IPS-NIHi7 (cell line): Measurements from ENCODE around the gene DDR2.

Experiments
- DNase-seq: peaks from one replicate; pipeline ENCODE4 v3.0.0; 2012; ENCODE audit warnings: mixed read lengths; ENCODE audit errors: extremely low spot score

DDR2 gene

DNA sequence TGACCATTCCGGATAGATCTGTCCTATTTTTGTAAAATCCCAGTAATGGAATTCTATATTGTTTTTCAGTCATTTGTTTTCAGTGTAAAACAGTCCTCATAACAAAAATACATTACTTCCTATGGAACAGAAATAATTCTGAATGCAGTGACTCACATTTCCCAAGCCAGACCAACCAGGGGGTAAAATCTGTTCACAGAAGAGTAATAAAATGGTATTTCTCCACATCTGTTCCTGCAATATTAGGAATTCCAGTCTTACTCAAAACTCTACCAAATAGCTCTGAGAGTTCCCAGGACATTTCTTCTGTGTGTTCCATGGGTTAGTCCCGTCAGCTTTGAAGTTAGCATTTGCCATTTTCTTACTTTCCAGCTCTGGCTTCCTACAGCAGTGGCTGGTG is 2.6 kb upstream of the DDR2 start:
- no peak for DNase-seq

GRCh38 chr1:162631546-162632191 is 595 bp upstream of the DDR2 start:
- no peak for DNase-seq

GRCh38 chr1:162632698-162633080 is 425 bp downstream of the DDR2 start:
- no peak for DNase-seq

DNA sequence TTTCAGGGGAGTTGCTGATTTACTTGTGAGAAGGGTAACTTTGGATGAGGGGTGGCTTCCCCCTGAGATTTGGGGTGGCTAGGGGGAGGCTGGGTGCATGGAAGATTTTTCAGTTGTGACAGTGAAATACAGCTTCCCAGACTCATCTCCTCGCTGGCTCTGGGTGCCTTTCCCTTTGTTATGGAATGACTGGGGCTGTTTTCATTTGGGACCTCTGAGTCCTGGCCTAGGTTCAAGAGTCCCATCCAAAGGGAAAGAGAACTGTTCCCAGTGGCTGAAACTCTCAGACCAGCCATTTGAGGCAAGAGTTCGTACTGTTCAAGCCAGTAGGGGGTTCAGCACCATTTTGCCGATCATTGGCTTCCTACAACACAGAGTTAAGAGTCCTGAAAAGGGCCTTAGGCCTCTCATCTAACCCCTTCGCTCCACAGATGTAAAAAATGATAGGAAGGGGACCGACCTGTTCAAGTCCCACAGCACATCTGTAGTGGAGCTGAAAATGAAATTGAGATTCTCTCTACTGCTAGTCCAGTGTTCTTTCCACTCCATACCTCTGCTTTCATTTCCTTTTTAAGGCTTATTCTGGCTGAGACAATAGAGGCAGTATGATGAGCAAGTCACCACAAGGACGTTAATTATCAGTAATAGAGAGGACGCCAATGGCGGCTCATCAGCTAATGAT is 958 bp downstream of the DDR2 start:
- no peak for DNase-seq

GRCh38 chr1:162635418-162635817 is 3.2 kb downstream of the DDR2 start:
- DNase-seq, result no peak

DNA sequence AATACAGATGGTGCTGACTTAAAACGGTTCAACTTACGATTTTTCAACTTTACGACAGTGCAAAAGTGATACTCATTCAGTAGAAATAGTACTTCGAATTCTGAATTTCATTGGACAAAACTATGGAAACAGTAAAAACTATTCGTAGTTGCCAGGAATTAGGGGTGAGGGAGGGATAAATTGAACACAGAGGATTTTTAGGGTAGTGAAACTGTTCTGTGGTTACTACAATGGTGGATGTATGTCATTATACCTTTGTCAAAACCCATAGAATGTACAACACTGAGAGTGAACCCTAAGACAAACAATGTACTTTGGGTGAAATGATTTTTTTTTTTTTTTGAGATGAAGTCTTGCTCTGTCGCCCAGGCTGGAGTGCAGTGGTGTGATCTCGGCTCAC is 7.5 kb downstream of the DDR2 start:
- no peak for DNase-seq

DNA sequence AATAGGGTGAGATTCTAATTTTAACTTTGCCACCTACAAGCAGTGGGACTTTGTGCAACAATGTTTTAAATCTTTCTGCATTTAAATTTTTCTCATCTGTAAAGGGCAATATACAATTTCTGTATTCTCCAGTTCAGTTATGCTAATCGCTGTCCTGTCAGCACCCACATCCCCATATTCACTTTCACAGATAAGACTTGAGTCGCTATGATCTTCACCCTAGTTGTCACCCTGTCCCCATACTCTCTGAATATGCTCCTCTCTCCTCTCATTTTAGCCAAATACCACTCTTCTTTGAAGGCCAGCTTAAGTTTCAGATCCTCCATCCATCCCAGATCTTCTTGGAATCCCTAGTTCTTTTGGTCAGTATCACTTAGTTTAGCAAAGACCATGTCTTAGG is 8.8 kb downstream of the DDR2 start:
- no peak for DNase-seq

DNA sequence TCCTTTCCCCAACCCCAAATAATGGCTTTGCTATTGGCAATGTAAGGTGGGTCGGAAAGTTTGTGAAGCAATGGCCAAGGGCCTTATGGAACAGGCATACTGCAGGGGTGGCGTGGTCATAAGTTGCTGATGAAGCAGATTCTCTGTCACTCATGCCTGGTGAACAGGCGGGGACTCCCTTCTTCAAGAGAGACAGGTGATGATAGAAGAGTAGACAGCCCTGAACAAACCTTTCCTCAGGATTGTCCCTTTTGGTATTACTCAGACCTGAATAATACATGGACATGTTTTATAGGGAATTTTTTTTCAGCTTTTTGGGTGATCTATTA is 12.7 kb downstream of the DDR2 start:
- no peak for DNase-seq

DNA sequence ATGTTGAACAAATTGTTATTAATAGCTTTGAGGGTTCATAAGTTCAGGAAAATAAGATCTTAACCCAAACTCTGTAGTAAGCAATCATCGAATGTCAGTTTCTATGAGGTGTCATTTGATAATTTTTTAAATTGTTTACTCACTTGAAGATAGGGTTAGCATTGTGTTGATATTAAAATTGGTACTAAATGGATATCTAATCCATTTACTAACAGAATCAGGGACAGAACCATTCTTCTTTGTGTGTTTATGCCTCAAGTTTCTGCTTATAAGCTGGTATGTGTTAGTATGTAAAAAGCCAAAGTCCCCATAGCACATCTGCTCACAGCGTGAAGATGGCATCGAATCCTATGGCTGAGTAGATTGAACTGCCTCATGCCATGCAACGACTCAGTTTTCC is 13.4 kb downstream of the DDR2 start:
- no peak for DNase-seq

DNA sequence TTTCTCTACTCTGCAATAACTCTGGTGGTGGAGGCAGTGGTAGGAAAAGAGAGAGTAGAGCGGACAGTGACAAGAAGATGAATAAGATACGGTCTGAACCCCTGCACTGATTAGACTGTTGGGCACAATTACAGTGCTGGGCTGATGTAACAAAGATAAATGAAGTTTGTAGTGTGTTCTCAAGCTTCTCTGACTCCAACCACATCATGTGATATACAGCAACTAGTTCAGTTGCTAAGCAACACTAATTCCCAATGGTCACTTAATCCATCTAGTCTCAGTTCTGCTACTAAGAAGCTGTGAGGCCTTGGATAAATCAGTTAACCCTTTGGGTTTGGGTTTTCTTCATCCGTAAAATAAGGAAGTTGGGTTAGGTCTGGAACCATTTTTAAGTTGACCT is 17.3 kb downstream of the DDR2 start:
- no peak for DNase-seq

DNA sequence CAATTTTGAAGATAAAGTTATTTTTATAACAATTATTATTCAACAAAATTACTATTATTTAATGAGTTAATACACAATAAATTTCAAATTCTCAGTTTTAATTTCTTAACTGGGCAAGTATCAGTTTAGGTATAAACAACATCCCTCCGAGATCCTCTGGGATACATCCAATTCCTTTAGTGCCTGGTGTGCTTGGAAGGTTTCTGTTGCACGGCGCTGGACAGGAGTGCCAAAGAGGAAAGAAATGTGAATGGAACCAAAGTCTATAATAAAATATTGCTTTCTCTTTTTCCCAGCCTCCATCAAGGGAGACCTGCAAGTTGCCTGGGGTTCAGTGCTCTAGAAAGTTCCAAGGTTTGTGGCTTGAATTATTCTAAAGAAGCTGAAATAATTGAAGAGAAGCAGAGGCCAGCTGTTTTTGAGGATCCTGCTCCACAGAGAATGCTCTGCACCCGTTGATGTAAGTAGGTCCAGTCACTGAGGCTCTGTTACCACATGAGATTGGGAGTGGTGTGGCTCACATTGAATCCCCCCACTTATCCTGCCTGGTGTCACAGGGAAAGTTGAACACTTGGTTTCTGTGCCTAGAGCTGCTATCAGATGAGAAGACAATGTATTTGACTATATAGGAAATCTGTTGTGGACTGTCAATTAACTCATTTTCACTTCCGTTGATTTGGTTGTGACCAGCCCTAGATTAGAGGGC is 22.8 kb downstream of the DDR2 start:
- no peak for DNase-seq

DNA sequence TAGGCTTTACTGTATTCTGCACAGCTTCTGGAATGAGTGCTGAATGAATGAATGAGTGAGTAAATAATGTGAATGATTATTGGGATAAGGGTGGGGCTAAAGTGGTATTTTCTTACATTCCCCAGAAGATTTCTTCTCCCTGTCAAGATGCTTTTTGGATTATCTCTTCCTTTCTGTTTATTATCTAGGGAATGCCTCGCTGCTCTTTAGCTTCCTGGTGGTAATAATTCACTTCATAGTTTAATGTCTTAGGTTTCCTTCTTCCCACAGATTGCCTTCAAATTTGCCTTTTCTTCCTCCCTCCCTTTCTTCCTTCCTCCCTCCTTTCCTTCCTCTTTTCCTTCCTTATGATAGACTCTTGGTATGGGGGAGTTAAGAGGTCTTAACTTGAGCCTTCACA is 24.0 kb downstream of the DDR2 start:
- DNase-seq, result no peak

- DNase-seq, result no peak
Observed at GRCh38 chr1:162660574-162660973, 28.3 kb downstream of the DDR2 start.

DNA sequence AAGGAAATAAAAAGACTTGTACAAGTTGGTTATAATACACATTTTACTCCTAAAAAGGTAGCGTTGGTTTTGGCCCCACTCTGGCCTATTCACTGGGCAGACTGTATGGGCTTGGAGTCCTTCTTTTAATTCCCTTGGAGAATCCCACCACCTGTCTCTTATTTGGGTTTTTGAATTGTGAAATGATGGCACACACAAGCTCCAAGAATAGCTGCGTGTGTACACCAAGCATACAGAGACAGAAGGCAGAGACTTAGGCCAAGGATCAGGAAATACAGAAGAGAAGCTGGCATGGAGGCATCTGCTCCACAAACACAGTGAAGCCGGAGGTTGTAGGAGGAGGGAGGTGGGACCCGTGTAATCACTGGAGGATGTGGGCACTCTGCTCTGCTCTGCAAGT is 29.1 kb downstream of the DDR2 start:
- no peak for DNase-seq

GRCh38 chr1:162662013-162662412 is 29.7 kb downstream of the DDR2 start:
- DNase-seq, result no peak

DNA sequence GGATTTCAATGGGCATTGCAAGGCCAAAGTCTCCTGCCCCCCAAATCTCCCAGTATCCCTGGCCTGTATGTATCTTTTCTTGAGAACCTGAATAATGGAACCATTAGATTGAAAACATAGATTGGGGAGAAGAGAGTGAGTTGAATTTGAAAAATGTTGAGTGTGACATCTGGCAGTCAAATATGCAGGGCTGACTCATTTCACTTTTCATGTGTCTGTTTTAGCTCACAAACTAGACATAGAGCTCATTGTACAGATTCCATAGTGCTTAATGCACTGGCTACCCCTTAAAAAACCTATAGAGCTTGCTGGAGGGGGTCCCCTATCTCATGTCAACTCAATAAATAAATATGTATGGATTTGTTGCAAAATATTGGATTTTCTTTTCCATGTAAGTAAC is 30.8 kb downstream of the DDR2 start:
- DNase-seq, result no peak

DNA sequence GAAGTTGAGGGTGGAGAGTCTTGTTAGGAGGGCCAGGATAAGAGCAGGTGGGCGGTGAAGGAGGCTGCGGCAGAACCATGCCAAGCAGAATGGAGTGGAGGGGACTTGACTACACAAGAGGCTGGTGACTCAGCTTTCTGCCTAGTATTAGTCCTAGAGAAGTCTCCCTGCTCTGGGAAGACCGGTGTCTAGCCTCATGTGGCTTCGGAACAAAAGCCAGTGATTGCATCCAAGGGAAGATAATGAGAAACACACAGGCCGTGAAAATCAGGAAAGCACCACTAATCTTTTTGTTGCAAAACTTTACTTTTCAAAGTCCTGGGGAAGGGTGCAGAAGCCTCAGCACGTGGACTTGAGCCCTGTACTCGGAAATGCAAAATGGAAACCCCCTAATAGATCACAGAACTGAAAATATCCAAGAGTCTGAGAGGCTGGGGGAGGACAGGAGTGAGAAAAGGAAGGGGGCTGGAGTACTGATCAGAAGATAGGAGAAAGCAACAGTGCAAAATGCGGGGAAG is 31.4 kb downstream of the DDR2 start:
- DNase-seq, result peak; percentile 43

GRCh38 chr1:162666006-162666645 is 33.9 kb downstream of the DDR2 start:
- DNase-seq, result no peak

GRCh38 chr1:162667381-162668080 is 35.3 kb downstream of the DDR2 start:
- no peak for DNase-seq

DNA sequence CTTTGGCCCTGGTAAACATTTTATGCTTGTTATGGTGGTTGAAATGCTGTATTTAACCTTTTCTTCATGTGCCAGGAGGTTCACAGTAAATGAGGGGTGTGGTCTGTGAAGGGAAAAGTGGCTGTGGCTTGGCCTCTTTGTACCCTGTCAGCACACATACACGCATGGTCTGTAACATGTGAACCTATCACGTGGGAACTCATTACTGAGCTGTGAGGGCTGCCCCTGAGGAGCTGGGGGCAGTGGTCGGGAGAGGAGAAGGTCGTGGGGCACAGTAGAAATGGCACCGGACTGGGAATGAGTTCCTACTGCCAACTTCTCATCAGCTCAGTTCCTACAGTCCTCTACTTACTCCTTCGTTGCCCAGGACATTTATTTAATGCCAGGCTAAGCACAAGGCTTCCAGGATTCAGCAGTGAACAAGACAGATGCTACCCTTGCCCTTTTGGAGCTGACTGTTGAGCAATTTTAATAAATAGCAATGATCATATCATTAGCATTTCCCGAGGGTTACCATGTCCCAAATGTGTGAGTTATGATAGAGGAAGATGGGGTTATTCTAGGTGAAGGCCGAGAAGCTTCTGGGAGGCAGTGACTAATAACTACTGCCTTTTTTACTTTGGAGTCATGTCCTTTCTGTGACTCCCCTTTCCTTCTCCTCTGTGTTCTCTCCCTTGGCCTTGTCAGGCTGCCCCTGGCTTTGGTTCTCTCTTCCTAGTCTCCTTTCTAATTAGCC is 38.8 kb downstream of the DDR2 start:
- no peak for DNase-seq

DNA sequence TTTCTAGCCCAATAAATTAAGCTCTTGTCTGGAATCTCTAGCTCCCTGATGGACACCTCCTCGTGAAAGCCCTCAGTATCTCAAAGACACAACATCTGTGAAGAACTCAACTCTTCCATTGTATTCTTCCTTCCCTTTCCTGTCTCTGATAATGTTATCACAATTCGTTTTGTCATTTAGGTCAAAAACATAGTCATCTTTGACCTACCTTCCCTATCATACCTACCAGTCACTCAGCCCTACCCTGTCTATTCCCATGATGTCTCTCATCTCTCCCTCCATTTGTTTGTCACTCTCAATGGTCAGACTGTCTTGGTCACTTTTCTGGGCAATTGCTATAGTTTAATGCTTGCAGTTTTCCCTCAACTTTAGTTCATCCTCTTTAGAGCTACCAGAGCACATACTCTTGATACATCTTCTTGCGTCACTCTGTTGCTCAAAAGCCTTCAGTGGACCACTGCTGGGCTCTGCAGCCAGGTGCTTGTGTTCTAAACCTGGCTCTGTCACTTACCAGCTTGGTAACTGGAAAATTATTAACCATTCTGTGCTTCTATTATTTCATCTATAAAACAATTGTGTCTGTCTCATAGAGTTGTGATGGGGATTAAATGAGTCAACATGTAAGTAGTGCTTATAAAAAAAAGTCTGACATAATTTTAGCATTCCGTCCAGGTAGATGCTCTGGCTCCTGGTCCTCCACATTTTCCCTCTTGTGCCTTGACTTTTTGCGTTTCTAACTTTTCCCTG is 39.6 kb downstream of the DDR2 start:
- DNase-seq, result no peak
